Sigmoid colon (tissue), 7 donors: ENCODE data around the gene CACNA1C. TPM values are rescaled to one million over a fixed set of nuclear protein-coding genes. Genes with fewer than 3 reads are reported as not detected.

ENCODE experiments used
- DNase-seq: peaks from one replicate; pipeline ENCODE4 v3.0.0-alpha.2; 2019
- H3K27ac ChIP-seq, 4 donors: fragments of 200-600 bp; sonication (generic); one replicate each; pipeline ENCODE4 v1.5.1; 2016 to 2019; ENCODE audit warnings: mild to moderate bottlenecking in 1 of 4
- H3K27me3 ChIP-seq, 3 donors: fragments of 200-600 bp; sonication (generic); one replicate each; pipeline ENCODE4 v1.5.1; 2019; ENCODE audit warnings: mild to moderate bottlenecking in 1 of 3
- H3K36me3 ChIP-seq, 4 donors: fragments of 200-600 bp; sonication (generic); one replicate each; pipeline ENCODE4 v1.5.1; 2016 to 2019
- H3K4me1 ChIP-seq, 4 donors: fragments of 200-600 bp; sonication (generic); one replicate each; pipeline ENCODE4 v1.5.1; 2017 to 2019
- H3K4me3 ChIP-seq, 4 donors: fragments of 200-600 bp; sonication (generic); one replicate each; pipeline ENCODE4 v1.5.1; 2017 to 2019; ENCODE audit warnings: mild to moderate bottlenecking in 2 of 4, moderate library complexity in 1 of 4
- H3K9me3 ChIP-seq, 4 donors: fragments of 200-600 bp in 3 of 4; sonication (generic) in 3 of 4; one replicate each; pipeline versions ENCODE4 v1.5.1 to v1.6.1; 2013 to 2019
- EP300 ChIP-seq, 4 donors: sonication (generic); formaldehyde crosslinking; IDR thresholded peaks; one replicate each; pipeline ENCODE4 v1.6.1; 2017; ENCODE audit warnings: antibody characterized with exemption in 4 of 4
- POLR2A ChIP-seq, 2 donors: fragments of 450-650 bp; IDR thresholded peaks; one replicate each; pipeline ENCODE4 v1.6.1; 2016; ENCODE audit warnings: antibody characterized with exemption in 2 of 2, mild to moderate bottlenecking in 2 of 2, moderate library complexity in 2 of 2
- POLR2AphosphoS5 ChIP-seq, 4 donors: sonication (generic); formaldehyde crosslinking; IDR thresholded peaks; one replicate each; pipeline ENCODE4 v1.6.1; 2017; ENCODE audit warnings: antibody characterized with exemption in 4 of 4
- WGBS, 2 donors: extraction: QIAGEN DNeasy Blood & Tissue Kit; methylation state at CpG; one replicate each; pipeline ENCODE4 v1.1.7; 2013; 5-methylcytosine and 5-hydroxymethylcytosine counted together
- intact Hi-C: fragments of 100-400 bp; cut with DNase I; formaldehyde crosslinking; loops from one replicate; pipeline ENCODE4 v1.15.1; 2023
- polyA plus RNA-seq, 3 donors: library from polyadenylated mRNA; stranded (reverse); fragments of 200-250 nt; gene quantifications; one replicate each; pipeline ENCODE4 v1.2.3, GENCODE V29; 2013
- total RNA-seq, 4 donors: library from RNA; depleted of rRNA; stranded (reverse); fragments of >200 nt; gene quantifications; one replicate each; pipeline ENCODE4 v1.1.0, GENCODE V29; 2016
- TF ChIP-seq, protein P1 (sequence below), 4 experiments: fragments of 450-650 bp in 3 of 4; fragments of 200-600 bp in 1 of 4; IDR thresholded peaks; one replicate each; pipeline ENCODE4 v1.5.1; 2016 to 2019; ENCODE audit warnings: antibody characterized with exemption in 4 of 4, mild to moderate bottlenecking in 3 of 4, moderate library complexity in 2 of 4
- donor health status: healthy with polysubstance abuse.
- donor health status: Bipolar disorder and iron deficiency.
- donor health status: healthy.

The CACNA1C gene
- total and polyA plus RNA-seq, 7 donors = 0.46 to 213 (median 62.0) TPM

DNA sequence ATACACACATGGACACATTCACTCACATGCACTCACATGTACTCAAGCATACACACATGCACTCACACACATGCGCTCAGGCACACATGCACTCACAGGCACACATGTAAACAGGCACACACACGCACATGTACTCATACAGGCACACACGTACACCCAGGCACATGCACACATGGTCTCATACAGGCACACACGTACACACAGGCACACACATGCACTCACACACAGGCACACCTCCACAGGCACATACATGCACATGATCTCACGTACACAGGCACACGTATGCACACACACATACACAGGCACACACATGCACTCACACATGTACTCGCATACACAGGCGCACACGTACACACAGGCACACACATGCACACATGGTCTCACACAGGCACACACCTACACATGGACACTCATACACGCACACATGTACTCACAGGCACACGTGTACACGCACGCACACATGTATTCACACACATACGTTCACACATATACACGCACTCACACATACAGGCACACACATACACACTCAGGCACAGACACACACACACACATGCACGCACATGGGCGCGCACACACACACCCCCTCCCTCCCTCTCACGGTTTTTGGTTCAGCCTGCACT, 138.9 kb downstream of the CACNA1C start:
- Histone ChIP-seq H3K4me3 (no peak overlapping the region), H3K27me3 (no peaks in the 10 kb centered on the region), H3K36me3 (no peaks in the 10 kb centered on the region), H3K27ac (peak overlapping the region in 3 of 4 donors; percentile 5 to 48 (median 41)), H3K9me3 (no peaks in the 10 kb centered on the region), H3K4me1 (peaks cover 0 to 32% (median 26%) of the 10 kb centered on the region in 4 donors)
- TF ChIP-seq, protein P1, sequence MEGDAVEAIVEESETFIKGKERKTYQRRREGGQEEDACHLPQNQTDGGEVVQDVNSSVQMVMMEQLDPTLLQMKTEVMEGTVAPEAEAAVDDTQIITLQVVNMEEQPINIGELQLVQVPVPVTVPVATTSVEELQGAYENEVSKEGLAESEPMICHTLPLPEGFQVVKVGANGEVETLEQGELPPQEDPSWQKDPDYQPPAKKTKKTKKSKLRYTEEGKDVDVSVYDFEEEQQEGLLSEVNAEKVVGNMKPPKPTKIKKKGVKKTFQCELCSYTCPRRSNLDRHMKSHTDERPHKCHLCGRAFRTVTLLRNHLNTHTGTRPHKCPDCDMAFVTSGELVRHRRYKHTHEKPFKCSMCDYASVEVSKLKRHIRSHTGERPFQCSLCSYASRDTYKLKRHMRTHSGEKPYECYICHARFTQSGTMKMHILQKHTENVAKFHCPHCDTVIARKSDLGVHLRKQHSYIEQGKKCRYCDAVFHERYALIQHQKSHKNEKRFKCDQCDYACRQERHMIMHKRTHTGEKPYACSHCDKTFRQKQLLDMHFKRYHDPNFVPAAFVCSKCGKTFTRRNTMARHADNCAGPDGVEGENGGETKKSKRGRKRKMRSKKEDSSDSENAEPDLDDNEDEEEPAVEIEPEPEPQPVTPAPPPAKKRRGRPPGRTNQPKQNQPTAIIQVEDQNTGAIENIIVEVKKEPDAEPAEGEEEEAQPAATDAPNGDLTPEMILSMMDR (IDR thresholded peaks at IDR 0.05) = no peak
- no peak for TF ChIP-seq POLR2A (IDR thresholded peaks at IDR 0.05)
- no peak for TF ChIP-seq POLR2AphosphoS5 (IDR thresholded peaks at IDR 0.05)
- TF ChIP-seq EP300 (IDR thresholded peaks at IDR 0.05) = no peak
- peak; percentile 30 for DNase-seq
- intact Hi-C loops = no loop called here
- 78 to 95% methylated on average over 19 of the region's 19 CpGs for WGBS, 2 donors

DNA sequence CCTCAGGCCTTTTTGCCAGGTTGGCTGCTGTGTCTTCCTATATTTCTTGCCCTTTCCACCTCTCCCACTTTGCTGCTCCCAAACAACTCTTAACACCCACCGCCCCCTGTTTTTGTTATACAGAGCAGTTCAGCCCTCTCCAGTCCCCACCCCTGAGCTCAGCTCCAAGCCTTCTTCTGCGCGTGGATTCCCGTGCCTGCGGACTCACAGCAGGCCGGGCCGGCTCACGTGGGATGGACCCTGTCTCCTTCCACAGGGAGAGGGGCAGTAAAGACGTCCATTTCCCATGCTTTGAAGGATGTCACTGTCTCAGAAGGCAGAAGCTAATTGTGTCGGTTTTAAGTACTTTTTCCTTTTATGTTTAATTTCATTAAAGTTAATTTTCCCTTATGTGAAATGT, 139.4 kb downstream of the CACNA1C start:
- intact Hi-C loops = no loop called here

DNA sequence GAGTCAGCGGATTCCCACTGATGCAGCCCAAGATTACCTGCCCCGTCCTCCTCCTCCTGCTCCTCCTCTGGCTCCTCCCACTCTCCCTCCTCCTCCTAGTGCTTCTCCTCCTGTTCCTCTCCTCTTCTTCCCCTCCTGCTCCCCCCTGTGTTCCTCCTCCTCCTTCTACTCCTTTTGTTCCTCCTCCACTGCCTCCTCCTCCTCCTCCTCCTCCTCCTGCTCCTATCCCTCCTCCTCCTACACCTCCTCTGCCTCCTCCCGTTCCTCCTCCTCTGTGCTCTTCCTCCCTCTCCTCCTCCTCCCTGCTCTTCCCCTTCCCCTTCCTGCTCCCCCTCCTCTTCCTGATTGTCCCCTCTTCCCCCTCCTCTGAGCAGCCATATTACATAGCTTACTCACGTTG, 141.3 kb downstream of the CACNA1C start:
- WGBS, 2 donors = 49 to 68% methylated on average over 4 of the region's 4 CpGs
- peak; percentile 29 for DNase-seq
- intact Hi-C loops = no loop called here

More for the DNA sequence above, 139.4 kb downstream of the CACNA1C start:
- no peak for TF ChIP-seq POLR2AphosphoS5 (IDR thresholded peaks at IDR 0.05)
- no peak for TF ChIP-seq POLR2A (IDR thresholded peaks at IDR 0.05)
- TF ChIP-seq, protein P1 (IDR thresholded peaks at IDR 0.05) = no peak
- no peak for TF ChIP-seq EP300 (IDR thresholded peaks at IDR 0.05)
- H3K9me3 ChIP-seq = no peaks in the 10 kb centered on the region
- H3K4me1 ChIP-seq = peaks cover 0 to 38% (median 32%) of the 10 kb centered on the region in 4 donors
- H3K36me3 ChIP-seq = no peaks in the 10 kb centered on the region
- peak overlapping the region in 2 of 4 donors; percentile 36 to 48 for H3K27ac ChIP-seq
- 91 to 96% methylated on average over 10 of the region's 10 CpGs for WGBS, 2 donors
- no peaks in the 10 kb centered on the region for H3K27me3 ChIP-seq
- H3K4me3 ChIP-seq = no peak overlapping the region
- peak; percentile 60 for DNase-seq

GRCh38 chr12:2194571-2194970, 141.8 kb downstream of the CACNA1C start:
- TF ChIP-seq, protein P1 (IDR thresholded peaks at IDR 0.05) = no peak
- TF ChIP-seq POLR2A (IDR thresholded peaks at IDR 0.05) (no peak), POLR2AphosphoS5 (IDR thresholded peaks at IDR 0.05) (no peak), EP300 (IDR thresholded peaks at IDR 0.05) (no peak)
- H3K27me3 ChIP-seq = no peaks in the 10 kb centered on the region
- DNase-seq = peak; percentile 12
- no peaks in the 10 kb centered on the region for H3K36me3 ChIP-seq
- no peak overlapping the region for H3K4me3 ChIP-seq
- peaks cover 0 to 59% (median 49%) of the 10 kb centered on the region in 4 donors for H3K4me1 ChIP-seq
- peak overlapping the region; percentile 17 to 83 (median 50) for H3K27ac ChIP-seq
- no peaks in the 10 kb centered on the region for H3K9me3 ChIP-seq
- 73% methylated on average over 4 of the region's 4 CpGs for WGBS, 2 donors
- intact Hi-C loops = no loop called here

More for the DNA sequence above, 141.3 kb downstream of the CACNA1C start:
- peak overlapping the region; percentile 17 to 83 (median 50) for H3K27ac ChIP-seq
- H3K4me1 ChIP-seq = peaks cover 0 to 55% (median 49%) of the 10 kb centered on the region in 4 donors
- no peaks in the 10 kb centered on the region for H3K27me3 ChIP-seq
- no peaks in the 10 kb centered on the region for H3K9me3 ChIP-seq
- no peaks in the 10 kb centered on the region for H3K36me3 ChIP-seq
- TF ChIP-seq POLR2A (IDR thresholded peaks at IDR 0.05) (no peak), POLR2AphosphoS5 (IDR thresholded peaks at IDR 0.05) (no peak), EP300 (IDR thresholded peaks at IDR 0.05) (no peak)
- TF ChIP-seq, protein P1 (IDR thresholded peaks at IDR 0.05) = no peak
- no peak overlapping the region for H3K4me3 ChIP-seq
